GM19463 (cell line): ENCODE data around the gene EBP.
"Not testable (repeated sequence)": the region's sequence is repeated elsewhere in the genome, so short reads cannot be mapped to it uniquely, and the experiment has no call there.

Experiments used
- ATAC-seq: cut with Tn5 transposase; IDR thresholded peaks from one replicate; pipeline ENCODE4 v1.9.1; 2021; ENCODE audit warnings: mild to moderate bottlenecking, moderate library complexity; ENCODE audit not compliant: unreplicated experiment

The EBP gene

GRCh38 chrX:48492293-48492910 is 29.2 kb upstream of the EBP start:
- no peak for ATAC-seq

GRCh38 chrX:48493890-48494364 is 27.7 kb upstream of the EBP start:
- ATAC-seq: no peak

DNA sequence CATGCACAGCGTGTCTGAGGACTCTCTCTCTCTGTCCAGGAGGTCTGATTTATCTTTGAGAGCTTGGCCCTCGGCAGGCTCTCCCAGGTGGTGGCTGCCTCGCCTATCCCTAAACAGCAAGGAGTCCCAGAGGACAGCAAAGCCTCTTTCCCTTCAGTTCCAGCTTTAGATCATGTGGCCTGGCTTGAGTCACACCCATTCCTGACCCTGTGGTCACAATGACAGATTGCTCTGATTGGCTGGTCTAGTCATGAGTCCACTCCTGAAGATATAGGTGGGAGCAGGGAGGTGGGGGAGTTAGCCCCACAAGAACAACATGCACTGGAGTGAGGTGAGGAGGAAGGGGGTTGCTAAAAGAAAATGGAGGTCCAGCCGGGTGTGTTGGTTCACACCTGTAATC is 24.9 kb upstream of the EBP start:
- no peak for ATAC-seq

GRCh38 chrX:48497871-48498270 is 23.7 kb upstream of the EBP start:
- no peak for ATAC-seq

DNA sequence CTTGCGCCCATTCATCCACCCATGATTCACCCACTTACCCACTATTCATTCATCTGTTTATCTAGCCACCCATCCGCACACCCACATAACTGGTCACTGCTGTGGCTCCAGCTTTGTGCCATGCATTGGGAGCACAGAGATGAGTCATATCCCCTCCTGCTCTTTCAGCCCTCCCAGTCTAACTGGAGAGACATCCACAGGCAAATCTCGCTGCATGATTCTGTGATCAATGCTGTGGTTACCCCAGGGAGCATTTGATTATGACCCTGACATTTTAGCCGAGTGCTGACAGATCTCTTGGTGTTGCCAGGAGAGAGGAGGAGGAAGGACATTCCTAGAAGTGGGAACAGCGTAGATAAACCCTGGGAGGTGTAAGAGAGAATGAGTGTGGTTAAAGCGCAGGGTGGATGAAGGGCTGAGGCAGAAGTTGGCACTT is 23.2 kb upstream of the EBP start:
- ATAC-seq: no peak

DNA sequence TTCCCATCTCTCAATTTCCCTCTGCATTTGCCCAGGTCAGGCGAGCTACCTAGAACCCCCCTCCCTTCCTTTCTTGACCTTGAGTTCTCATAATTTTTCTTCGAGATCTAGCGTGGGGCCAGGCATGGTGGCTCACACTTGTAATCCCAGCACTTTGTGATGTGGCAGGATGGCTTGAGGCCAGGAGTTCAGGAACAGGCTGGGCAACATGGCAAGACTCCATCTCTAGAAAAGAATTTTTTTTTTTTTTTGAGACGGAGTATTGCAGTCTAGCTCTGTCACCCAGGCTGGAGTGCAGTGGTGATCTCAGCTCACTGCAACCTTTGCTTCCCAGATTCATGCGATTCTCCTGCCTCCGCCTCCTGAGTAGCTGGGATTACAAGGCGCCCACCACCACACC is 17.3 kb upstream of the EBP start:
- no peak for ATAC-seq

- ATAC-seq: no peak
These were observed 16.1 kb upstream of the EBP start for GRCh38 chrX:48505481-48505880.

DNA sequence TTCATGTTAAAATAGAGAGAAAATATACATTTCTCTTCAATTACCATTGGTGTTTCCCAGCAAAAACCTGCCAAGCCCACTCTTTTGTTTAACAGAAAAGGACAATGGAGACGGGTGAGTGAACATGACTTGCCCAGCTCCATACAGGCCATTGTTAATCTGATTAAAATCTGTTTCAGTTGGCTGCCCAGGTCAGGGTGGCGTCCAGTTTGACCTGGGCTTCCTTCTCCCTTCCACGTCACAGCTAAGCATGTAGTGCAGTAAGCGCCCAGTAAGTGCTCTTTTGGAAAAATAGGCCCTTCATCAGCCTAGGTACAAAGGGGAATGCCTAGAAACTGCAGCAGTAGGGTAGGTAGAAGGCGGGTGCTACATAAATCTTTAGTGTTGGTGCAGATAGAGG is 14.4 kb upstream of the EBP start:
- no peak for ATAC-seq

- ATAC-seq: peak; percentile 80
These were observed 13.0 kb upstream of the EBP start, which contains the start of gene PORCN for GRCh38 chrX:48508400-48509244. TSS of gene PORCN (plus strand) at chrX:48508992. CDS start at chrX:48509821, 829 bp downstream.

DNA sequence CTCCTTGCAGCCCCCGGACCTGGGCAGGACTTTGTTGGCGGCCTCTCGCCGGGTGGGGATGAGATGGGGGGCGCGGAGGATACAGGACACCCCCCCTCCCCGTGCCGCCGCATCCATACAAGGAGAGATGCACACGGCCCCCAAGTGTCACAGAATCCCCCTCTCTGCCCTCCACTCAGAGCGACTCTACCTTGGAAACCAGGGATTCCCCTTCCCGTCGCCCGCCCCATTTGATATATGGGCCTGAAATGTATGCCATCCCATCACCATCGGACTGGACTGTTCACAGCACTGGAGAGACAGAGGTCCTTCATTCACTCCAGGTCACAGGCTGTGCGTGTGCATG is 12.4 kb upstream of the EBP start:
- ATAC-seq: peak; percentile 18

GRCh38 chrX:48509619-48510018 is 12.0 kb upstream of the EBP start:
- ATAC-seq: no peak

- ATAC-seq: no peak
These were observed 10.0 kb upstream of the EBP start for GRCh38 chrX:48511560-48511959.

DNA sequence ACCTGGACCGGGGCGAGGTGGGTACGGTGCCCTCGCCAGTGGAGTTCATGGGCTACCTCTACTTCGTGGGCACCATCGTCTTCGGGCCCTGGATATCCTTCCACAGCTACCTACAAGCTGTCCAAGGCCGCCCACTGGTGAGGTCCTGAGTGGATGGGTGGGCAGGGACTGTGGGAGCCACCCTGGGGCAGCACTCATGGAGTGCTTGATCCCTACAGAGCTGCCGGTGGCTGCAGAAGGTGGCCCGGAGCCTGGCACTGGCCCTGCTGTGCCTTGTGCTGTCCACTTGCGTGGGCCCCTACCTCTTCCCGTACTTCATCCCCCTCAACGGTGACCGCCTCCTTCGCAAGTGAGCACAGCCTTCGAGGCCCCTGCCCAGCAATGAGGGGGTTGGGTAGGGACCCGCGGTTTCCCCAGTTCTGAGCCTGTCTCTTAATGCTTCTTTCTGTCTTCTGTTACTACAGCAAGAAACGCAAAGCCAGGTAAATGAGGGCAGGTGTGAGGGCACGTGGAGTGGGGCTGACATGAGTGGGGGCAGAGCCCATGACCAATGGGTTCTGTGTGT is 9.2 kb upstream of the EBP start:
- no peak for ATAC-seq

DNA sequence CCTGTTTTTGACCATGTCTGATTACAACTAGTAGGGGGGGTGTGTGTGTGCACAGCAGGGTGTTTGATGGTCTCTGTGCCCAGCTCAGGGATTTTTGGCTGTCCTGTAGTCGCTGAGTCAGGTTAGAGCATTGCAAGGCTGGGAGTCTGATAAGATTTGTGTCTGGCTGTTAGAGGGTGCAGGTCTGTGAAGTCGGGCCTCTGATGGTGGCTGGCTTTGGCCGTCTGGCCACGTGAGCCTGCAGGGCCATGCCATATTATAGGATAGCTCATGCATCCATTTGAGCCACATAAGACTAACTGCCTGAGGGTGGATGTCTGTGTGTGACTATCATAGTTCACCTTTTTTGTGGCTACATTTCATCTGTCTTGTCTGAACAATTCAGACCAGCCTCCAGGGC is 7.9 kb upstream of the EBP start:
- no peak for ATAC-seq

GRCh38 chrX:48514126-48514806 is 7.3 kb upstream of the EBP start:
- no peak for ATAC-seq

- no peak for ATAC-seq
These were observed 6.6 kb upstream of the EBP start for GRCh38 chrX:48514868-48515460.

GRCh38 chrX:48515842-48516241 is 5.8 kb upstream of the EBP start:
- ATAC-seq: no peak

GRCh38 chrX:48516285-48516684 is 5.3 kb upstream of the EBP start:
- ATAC-seq: no peak

- ATAC-seq: no peak
These were observed 4.6 kb upstream of the EBP start for GRCh38 chrX:48516987-48517386.

GRCh38 chrX:48519481-48519880 is 2.1 kb upstream of the EBP start:
- ATAC-seq: not testable (repeated sequence)

DNA sequence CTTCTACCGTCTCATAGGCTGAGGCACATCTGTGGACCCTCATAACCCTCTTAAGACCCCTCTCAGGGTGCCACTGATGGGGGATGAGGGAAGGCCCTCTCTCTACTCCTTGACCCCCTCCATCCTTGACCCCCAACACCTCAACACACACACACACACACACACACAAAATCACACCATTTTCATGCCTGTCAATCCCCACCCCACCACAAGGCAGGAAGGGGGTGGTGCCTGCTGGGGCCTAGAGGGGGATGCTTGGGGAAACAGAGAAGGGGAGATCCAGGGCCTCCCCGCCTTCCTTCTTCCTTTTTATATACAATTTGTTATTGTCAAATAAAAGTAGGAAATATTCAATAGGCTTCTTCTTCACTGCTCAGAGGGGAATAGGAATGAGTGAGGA is 1.2 kb upstream of the EBP start:
- no peak for ATAC-seq
